OCI-LY3 (cell line): ENCODE results near the gene SORCS1.

Experiments
- EZH2phosphoT487 ChIP-seq: fragments of 200-600 bp; shearing (Covaris generic); IDR thresholded peaks from 2 replicates; pipeline ENCODE4 v1.6.1; 2018; ENCODE audit warnings: antibody characterized with exemption, mixed run types, low read depth
- TF ChIP-seq, protein P1 (sequence below): fragments of 200-600, 300-600 bp; sonication (generic); IDR thresholded peaks from 2 replicates; pipeline ENCODE4 v1.5.1; 2014; ENCODE audit warnings: antibody characterized with exemption, low read length, low read depth

DNA sequence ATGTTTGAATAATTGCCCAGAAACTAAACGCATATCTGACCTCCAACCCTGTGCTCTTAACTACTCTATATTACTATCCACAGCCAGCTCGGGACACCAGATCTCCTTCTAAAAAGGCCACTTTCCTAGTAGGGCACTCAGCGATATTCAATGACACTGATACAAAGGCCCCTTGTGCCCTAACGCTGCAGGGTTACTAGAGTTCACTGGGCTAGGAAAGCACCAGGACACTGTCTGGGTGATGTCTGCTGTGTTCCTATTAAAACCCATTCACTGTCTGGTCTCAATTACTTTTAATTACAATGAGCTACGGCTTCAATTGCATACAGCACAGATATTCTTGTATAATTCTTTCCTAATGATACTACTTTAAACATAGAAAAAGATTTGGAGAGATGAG, 91.7 kb downstream of the SORCS1 start:
- TF ChIP-seq, protein P1, sequence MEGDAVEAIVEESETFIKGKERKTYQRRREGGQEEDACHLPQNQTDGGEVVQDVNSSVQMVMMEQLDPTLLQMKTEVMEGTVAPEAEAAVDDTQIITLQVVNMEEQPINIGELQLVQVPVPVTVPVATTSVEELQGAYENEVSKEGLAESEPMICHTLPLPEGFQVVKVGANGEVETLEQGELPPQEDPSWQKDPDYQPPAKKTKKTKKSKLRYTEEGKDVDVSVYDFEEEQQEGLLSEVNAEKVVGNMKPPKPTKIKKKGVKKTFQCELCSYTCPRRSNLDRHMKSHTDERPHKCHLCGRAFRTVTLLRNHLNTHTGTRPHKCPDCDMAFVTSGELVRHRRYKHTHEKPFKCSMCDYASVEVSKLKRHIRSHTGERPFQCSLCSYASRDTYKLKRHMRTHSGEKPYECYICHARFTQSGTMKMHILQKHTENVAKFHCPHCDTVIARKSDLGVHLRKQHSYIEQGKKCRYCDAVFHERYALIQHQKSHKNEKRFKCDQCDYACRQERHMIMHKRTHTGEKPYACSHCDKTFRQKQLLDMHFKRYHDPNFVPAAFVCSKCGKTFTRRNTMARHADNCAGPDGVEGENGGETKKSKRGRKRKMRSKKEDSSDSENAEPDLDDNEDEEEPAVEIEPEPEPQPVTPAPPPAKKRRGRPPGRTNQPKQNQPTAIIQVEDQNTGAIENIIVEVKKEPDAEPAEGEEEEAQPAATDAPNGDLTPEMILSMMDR: no peak
- no peak for TF ChIP-seq EZH2phosphoT487
